Measurements from ENCODE around the gene TSEN2. TPM values are rescaled to one million over a fixed set of nuclear protein-coding genes. Genes with fewer than 3 reads are reported as not detected.

Gene TSEN2
- total RNA-seq, 1 donor from 2014 or later, result 11.4 TPM

DNA sequence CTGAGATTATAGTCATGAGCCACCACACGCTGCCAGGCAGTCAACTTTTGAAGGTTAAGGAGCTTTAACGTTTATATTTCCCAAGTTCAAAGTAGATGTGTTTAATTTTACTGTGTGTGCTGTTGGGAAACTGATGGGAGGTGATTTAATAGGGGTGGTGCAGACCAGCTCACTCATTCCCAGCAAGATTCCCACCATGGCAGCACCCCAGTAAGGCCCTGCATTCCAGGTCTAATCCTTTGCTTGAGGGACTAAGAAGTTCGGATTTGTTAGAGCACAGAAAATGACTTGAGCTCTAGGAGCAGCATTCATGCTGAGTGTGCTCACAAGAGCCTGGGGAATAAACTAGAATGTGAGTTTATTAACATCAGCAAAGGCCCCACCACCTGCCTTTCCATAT is 25.2 kb downstream of the TSEN2 start:
- no peak for DNase-seq (ENCODE audit: low read depth)
- no peaks in the 10 kb centered on the region for H3K36me3 ChIP-seq (ENCODE audit: control insufficient read depth, insufficient read depth, low read length)
- no peak overlapping the region for H3K4me3 ChIP-seq (ENCODE audit: low read depth, low read length)
- TF ChIP-seq, protein P1, sequence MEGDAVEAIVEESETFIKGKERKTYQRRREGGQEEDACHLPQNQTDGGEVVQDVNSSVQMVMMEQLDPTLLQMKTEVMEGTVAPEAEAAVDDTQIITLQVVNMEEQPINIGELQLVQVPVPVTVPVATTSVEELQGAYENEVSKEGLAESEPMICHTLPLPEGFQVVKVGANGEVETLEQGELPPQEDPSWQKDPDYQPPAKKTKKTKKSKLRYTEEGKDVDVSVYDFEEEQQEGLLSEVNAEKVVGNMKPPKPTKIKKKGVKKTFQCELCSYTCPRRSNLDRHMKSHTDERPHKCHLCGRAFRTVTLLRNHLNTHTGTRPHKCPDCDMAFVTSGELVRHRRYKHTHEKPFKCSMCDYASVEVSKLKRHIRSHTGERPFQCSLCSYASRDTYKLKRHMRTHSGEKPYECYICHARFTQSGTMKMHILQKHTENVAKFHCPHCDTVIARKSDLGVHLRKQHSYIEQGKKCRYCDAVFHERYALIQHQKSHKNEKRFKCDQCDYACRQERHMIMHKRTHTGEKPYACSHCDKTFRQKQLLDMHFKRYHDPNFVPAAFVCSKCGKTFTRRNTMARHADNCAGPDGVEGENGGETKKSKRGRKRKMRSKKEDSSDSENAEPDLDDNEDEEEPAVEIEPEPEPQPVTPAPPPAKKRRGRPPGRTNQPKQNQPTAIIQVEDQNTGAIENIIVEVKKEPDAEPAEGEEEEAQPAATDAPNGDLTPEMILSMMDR (IDR thresholded peaks at IDR 0.05; ENCODE audit: insufficient read depth, low read length, poor library complexity, severe bottlenecking), result no peak
- no peaks in the 10 kb centered on the region for H3K27me3 ChIP-seq (ENCODE audit: control insufficient read depth, insufficient read depth, low read length)

DNA sequence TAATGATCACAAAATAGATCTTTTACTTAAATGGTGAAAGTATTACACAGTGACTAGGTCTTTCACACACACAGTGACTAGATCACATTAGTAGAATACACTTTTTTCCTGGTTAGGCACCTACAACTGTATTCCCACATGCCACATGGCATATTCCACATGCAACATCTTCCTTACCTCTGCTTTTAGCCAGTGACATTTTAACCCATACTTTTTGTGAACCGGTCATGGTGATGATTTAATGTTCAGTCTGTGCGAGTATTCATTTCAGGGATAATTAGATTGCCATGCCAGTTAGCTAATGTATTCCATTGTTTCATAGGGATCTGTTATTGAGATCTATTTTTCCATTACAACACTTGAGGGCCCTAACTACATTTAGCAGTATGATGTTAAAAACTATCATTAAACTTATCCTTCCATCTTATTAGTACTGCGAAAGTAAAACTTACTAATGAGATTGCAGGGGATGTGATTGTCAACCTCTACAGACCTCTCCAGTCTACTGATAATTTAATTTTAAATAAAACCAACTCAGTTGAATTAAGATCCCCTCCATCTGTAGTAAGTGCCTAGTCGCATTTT is 28.3 kb downstream of the TSEN2 start:
- no peak for DNase-seq (ENCODE audit: low read depth)
- TF ChIP-seq, protein P1 (IDR thresholded peaks at IDR 0.05; ENCODE audit: insufficient read depth, low read length, poor library complexity, severe bottlenecking), result no peak
- H3K27me3 ChIP-seq (ENCODE audit: control insufficient read depth, insufficient read depth, low read length), result no peaks in the 10 kb centered on the region
- no peak overlapping the region for H3K4me3 ChIP-seq (ENCODE audit: low read depth, low read length)
- no peaks in the 10 kb centered on the region for H3K36me3 ChIP-seq (ENCODE audit: control insufficient read depth, insufficient read depth, low read length)

DNA sequence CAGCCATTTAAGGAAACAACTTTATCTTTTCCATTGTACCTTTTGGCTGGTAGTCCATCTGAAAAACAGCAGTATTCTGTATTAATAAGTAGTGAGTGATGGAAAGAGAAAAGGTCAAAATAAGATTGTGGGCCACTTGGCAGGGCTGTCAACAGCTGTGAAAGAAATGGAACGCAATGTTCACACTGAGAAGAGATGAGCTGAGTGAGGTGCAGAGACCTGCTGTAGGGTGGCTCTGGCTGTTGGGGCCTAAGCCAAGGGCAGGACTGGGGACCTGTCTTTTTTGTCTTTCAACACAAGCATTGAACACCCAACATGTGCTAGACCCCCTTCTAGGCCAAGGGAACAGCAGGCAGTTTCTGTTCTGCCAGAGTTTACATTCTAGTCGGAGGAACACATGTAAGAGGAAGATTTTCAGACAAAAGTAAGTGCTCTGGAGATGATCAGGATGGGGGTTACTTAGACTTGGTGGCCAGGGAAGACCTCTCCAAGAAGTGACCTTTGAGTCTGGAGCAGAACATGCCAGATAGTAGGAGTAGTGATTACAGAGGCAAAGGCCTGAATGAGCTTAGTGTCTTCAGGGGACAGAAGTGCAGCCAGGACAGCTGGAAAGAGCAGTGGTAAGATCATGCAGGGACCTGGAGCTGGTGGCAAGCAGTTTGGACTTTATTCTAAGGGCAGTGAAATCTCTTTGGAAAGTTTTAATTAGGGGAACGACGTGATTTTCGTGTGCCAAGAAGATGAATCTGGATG is 29.6 kb downstream of the TSEN2 start:
- Histone ChIP-seq H3K27me3 (ENCODE audit: control insufficient read depth, insufficient read depth, low read length) (no peaks in the 10 kb centered on the region), H3K4me3 (ENCODE audit: low read depth, low read length) (no peak overlapping the region), H3K36me3 (ENCODE audit: control insufficient read depth, insufficient read depth, low read length) (no peaks in the 10 kb centered on the region)
- DNase-seq (ENCODE audit: low read depth), result no peak
- TF ChIP-seq, protein P1 (IDR thresholded peaks at IDR 0.05; ENCODE audit: insufficient read depth, low read length, poor library complexity, severe bottlenecking), result no peak

DNA sequence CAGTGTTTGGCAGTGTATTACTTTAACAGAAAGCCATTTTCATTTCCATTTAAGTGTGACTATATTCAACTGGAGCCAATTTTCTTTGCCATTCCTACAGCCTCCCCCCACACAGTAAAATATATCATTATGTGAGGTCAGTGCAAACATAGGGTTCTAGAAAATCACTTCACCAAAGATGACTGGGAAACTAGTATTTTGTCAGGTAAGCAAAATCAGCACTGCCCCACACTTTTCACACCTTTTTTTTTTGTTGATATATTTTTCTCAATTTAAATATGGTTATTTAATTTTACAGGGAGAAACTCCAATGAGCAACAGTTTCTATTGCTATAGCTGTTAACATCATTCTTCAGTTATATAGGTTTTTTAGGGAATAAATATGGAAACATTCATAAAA is 31.4 kb downstream of the TSEN2 start:
- TF ChIP-seq, protein P1 (IDR thresholded peaks at IDR 0.05; ENCODE audit: insufficient read depth, low read length, poor library complexity, severe bottlenecking), result no peak
- H3K4me3 ChIP-seq (ENCODE audit: low read depth, low read length), result no peak overlapping the region
- no peaks in the 10 kb centered on the region for H3K27me3 ChIP-seq (ENCODE audit: control insufficient read depth, insufficient read depth, low read length)
- no peaks in the 10 kb centered on the region for H3K36me3 ChIP-seq (ENCODE audit: control insufficient read depth, insufficient read depth, low read length)
- DNase-seq (ENCODE audit: low read depth), result no peak

DNA sequence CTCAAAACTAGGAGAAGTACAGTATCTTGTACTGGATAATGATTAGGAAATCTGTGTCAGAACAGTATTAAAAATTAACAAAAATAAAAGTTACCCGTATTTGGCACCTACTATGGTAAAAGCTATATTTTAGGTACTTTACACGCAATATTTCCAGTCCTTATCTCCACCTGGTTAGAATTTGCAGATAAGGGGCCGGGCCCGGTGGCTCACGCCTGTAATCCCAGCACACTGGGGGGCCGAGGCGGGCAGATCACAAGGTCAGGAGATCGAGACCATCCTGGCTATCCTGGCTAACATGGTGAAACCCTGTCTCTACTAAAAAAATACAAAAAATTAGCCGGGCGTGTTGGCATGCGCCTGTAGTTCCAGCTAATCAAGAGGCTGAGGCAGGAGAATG is 32.6 kb downstream of the TSEN2 start:
- TF ChIP-seq, protein P1 (IDR thresholded peaks at IDR 0.05; ENCODE audit: insufficient read depth, low read length, poor library complexity, severe bottlenecking), result no peak
- Histone ChIP-seq H3K27me3 (ENCODE audit: control insufficient read depth, insufficient read depth, low read length) (no peaks in the 10 kb centered on the region), H3K36me3 (ENCODE audit: control insufficient read depth, insufficient read depth, low read length) (no peaks in the 10 kb centered on the region), H3K4me3 (ENCODE audit: low read depth, low read length) (no peak overlapping the region)
- no peak for DNase-seq (ENCODE audit: low read depth)

Data from kidney epithelial cell (primary cell).